Central memory CD4-positive, alpha-beta T cell (primary cell): ENCODE results near the gene LAMB3.

Source experiments
- DNase-seq: peaks from one replicate; pipeline ENCODE4 v3.0.0; 2022

The LAMB3 gene

DNA sequence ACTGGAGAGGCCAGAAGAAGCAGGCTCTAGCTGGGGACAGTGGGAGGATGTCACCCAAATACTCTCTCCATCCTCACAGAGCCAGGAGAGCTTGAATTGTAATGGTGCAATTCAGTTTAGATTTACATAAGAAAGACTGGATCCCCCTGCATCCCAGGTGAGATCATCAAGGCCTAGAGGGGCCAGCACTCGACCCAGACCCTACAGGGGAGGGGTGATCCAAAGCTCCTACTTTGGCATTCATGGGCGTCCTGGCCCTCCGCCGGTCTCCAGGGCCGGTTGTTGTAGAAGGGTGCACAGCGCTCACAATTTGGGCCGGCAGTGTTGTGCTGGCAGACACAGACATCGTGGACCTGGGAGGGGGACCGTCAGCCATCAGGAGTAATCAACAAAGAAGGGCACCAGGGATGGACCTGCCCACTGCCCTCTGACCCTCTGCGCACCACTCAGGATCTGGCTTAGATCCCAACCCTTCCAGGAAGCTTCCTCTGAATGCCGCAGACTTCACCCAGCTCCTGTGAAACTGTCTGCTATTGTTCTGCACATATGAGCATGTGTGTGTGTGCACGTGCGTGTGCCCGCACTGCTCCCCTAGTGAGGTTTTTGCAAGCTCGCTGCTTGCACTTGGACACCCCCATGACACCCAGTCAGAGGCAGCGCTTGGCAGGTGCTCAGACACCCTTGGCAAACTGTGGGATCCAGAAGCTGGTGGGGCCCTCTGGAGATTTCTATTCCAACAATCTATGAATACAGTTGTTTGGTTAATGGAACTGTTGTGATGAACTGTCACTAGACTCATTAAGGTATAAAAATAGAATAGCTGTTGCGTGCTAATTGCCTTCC lies 21.6 kb downstream of the LAMB3 start:
- no peak for DNase-seq

DNA sequence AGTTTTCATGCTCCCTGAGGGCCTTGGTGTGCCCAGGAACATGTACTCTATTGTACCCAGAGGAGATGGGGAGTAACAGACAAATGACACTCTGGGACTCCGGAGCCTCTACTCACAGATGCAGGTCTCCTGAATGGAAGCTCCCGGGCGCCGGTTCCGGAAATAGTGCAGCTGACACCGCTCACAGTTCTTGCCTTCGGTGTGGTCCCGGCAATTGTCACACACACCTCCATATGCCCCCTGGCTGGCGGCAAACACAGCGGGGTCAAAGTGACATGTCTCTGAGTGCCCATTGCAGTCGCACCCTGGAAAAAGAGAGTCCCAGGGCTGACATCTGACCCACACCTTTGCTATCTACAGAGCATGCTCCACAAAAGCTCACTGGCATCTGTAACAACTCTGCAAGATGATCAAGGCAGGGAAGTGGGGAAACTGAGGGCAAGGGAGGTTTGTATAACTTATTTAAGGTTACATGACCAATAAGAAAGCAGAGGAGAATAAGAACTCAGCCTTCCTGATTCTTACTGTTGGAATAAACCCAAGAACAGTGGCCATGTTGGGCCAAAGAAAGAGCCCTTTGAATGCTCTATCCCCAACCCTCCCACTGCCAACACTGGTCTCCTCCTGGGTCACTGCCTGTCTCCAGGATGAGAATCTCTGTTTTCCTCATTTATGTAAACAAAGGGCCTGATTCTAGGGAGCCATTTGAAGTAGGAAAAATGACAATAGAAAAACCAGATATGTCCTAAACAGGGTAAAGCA lies 22.4 kb downstream of the LAMB3 start:
- no peak for DNase-seq

DNA sequence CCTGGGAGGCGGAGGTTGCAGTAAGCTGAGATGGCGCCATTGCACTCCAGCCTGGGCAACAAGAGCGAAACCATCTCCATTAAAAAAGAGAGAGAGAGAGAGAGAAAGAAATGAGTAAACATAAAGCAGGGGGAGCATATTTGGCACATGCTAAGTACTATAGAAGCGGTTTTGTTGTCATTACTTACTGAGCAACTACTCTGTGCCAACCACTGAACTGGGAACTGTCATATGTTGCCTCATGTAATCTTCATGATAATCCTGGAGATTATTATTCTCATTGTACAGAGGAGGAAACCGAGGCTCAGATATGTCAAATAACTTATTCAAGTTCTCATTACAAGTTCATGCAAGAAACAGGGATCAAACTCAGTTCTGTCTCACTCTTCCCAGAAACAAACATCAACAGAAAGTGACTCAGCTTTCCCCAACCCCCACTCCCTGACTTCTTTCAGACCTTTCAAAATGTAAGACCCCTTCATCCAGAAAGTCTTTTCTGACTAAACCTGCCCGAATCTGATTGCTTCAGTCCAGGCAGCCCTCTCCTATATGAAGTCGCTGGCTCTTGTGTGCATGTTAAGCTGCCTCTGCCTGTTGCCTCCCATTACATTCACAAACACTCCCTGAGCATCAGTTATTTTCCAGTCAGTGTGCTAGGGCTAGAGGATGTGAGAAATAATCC lies 23.5 kb downstream of the LAMB3 start:
- DNase-seq = no peak

DNA sequence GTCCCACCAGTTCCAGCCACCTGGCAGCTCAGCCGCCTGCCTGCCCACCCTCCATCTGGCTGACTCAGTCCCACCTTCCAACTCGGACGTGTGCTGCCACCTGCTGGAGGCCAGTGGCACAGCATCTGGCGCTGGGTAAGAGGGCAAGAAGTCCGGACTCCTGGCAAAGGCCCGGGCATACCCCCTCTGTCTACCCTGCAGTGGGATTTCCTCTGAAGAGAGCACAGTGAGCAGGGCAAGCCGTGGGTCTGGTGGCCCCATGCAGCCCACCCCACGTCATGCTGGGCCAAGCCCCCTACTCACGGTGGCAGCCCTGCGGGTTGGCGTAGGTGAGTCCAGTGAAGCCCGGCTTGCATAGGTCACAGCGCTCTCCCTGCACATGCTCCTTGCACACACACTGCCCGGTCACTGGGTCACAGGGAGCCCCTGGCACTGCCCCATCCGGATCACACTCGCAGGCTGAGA lies 24.5 kb downstream of the LAMB3 start:
- DNase-seq = peak; percentile 55

DNA sequence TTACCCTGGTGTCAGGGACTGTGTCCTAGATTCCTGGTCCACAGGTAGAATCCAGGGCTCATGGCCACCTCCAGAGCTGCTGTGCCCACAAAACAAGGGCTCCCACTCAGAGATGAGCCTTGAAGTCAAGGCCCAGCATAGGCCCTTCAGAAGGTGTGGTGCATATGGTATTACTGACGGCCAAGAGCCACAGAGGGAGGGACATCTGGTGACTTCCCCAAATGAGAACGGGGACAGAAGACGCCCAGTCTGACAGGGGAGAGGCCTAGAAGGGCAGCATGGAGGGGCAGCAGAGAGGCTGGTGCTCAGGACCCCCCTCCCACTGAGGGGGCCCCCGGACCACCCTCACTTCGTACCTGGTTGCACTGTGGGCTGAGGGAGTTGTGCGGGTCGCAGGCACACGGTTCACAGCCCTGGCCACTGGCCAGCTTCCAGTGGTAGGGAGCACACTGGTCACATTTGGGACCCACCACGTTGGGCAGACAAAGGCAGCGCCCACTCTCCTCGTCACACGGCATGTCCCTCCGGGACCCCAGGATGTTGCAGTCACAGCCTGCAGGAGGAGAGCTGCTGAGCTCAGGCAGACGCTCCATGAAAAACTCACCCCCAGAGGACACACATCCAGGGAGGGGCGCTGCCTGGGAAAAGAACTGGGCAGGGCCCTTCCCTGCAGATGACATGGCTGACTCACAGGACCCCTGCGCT lies 25.0 kb downstream of the LAMB3 start:
- no peak for DNase-seq

DNA sequence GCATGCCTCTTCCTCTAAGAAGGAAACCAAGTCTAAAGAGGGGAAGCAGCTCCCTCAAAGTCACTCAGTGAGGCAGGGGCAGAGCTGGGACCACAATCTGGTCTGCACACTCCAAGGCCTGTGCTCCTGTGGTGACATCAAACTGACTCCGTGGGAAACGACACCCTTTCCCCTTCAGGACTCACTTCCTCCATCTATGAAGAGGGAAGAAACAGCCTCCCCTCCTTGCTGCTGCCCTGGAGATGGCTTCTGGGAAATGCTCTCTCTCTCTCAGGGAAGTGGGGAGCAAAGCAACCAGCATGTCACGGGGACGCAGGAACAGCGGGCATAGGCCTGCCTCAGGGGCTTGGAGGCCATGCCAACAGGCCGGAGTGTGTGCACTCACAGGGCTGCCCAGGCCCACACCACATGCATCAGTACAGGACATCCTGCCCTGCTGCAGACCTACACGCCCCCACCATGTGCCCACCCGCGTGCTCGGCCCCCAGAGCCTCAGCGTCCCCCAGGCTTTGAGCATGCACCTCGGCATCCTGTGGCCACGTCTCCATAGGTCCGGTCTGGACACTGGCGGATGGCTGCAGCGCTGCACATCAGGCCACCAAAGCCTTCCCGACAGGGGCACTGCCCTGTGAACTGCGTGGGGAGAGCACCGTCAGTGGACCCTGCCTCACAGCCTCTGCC lies 25.7 kb downstream of the LAMB3 start:
- DNase-seq = no peak

DNA sequence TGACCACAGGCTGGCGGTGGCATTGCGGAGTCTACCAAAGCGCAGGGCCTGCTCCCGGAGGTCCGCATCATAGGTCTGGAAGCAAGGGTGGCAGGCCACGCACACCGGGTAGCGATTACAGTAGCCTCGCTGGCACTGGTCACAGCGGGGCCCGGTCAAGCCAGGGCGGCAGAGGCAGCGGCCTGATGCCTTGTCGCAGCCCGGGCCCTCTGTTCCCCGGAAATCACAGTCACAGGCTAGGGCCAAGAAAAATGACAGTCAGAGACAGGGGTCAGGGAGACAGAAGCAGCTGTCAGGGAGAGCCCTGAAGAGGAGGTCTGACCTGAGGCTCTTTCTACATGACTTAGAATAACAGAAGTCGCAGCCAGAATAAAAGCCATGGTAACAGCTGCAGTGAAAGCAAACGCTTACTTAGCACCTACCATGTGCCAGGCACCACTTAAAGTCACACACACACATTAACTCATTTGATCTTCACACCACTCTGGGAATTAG lies 26.4 kb downstream of the LAMB3 start:
- no peak for DNase-seq

DNA sequence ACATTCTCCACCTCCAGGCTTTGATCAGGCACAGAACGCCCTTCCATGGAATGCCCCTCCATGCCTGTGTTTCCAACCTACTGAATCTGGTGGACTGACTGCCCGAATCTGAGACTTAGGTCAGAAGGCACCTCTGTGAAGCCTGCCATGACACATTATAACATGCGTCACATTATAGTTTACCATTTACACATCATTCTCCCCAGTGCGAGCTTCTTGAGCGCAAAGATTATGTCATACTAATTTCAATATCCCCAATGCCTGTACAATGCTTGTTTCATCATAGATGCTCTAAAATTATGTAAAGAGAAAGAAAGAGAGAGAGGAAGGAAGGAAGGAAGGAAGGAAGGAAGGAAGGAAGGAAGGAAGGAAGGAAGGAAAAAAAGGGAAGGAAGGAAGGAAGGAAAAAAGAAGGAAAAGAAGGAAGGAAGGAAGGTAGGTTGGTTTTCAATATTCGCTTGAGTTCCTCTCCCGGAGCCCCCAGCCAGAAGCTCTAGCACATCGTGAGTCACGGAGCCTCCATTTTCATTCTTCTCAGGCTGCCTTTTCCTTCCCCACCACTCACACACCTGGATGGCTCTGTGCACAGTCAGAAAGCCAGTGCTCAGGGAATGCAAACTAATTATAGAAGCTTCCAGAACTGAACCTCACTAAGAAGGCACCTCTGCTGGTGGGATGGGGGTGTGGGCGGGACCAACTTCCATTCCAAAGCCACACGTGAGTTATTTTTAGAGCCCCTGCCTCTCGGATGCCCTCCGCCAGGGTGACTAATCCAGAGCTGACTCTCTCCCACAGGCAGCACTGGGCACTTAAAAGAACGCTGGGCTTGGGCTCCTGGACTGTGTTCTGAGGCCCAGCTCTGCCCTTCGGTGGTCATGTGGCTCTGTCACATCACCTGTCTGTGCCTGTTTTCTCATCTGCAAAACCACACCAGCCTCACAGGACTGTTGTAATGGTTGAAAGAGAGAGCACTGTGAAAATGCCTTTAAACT lies 27.4 kb downstream of the LAMB3 start:
- DNase-seq = no peak

DNA sequence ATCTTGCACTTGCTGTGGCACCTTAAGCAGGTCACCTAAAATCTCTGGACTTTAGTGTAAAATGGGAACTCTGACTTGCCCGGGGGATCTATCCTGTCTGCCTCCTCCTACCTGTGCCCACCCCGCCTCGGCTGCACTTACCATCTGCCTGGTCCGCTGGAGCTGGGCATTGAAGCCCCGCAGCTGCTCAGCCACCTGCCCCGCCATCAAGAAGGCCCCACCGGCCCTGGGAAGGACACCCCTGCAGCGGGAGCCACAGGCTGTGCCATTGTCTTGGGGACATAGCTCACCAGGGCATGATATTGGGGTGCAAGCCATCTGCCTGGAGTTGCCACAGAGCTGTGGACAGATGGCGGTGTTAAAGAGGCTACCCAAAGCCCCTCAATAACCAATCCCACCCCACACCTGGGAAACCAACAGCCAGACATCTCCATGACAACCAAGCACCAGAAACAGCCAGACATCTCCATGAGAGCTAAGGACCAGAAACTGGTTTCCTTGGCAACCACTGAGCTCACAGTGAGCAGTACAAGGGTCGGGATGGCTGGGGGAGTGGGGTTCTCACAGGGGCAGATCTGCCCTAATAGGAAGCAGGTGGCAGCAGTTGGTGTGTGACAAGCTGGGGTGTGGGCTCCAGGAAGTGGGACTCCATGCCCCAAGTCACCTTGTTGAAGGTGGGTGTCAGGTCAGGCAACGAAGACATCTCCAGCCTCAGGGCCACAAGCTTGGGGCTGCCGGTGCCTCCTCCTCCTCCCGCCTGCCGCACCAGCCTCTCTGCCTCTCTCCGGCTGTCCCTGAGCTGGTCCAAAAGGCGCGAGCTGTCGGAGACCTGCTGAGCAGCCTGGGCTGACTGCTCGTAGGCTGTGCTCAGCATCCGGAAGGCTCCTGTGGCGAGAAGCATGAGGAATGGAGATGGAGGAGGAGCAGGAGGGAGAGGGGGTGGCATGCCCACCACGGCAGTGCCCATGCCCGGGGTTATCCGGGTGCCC lies 29.1 kb downstream of the LAMB3 start:
- DNase-seq = no peak

DNA sequence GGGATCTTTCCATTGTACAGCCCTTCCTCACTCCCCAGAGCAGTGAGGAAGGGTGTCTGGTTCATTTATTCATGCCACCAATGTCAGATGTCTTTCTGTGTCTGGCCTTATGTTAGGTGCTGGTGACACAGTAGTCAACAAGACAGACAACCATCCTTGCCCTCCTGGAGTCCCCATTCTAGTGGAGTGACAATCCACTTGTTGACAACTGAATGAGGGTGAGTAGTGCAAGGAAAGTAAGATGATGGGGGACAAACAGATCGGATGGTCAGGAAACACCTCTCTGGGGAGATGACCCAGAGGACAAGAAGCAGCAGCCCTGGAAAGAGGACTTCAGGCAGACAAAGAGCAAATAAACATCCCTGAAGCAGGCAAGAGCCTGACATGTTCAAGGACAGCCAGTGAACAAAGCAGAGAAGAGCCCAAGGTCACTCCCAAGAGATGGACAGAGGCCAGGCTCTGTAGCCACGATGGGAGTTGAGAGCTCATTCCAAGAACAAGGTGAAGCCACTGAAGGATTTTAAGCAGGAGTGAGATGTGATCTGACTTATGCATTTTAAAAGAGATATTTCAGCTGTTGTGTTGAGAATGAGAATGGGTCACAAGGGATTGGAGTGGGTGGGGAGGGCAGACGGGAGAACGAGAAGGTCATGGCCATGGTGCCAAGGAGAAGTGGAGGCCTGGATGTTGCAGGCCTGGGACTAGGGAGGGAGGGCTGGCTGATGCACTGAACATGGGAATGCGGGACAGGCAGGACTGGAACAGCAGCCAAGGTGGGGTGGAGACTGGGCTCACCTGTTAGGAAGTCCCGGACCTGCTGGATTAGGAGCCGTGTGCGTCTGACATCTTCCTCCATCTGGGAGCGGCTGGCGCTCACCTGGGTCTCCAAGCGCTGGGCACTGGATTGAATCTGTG lies 30.2 kb downstream of the LAMB3 start:
- DNase-seq = no peak

DNA sequence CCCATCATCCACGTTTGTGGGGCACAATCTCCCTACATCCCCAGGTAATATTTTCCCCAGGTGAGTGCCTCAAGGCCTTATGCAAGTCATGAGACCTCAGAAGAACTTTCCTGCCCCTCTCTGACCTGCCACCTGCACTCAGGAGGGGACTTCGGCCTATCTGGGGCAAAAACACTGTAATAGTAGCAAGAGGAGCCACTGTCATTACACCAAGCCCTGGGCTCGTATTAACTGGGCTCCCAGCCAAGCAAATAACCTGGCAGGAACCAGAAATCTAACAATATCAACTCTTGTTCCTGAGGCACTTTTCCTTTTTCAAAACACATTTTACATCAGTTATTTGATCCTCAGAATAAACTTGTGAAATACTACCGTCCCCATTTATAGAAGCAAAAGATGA lies 30.9 kb downstream of the LAMB3 start:
- DNase-seq = no peak

DNA sequence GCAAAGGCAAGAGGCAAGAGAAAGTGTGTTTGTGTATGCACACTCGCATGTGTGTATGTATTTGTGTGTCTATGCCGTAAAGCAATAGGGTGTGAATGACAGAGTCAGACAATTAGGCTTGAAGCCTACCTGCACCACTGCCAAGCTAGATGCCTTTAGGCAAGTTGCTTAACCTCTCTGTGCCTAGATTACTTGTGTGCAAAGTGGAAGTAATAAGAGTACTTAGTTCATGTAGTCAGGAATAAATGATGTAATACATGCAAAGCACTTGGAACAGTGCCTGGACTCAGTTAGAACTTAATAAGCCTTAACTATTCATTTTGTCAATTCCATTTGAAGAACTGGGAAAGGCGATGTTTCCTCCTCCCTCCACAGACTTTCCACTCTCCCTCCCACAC lies 31.7 kb downstream of the LAMB3 start:
- DNase-seq = no peak

DNA sequence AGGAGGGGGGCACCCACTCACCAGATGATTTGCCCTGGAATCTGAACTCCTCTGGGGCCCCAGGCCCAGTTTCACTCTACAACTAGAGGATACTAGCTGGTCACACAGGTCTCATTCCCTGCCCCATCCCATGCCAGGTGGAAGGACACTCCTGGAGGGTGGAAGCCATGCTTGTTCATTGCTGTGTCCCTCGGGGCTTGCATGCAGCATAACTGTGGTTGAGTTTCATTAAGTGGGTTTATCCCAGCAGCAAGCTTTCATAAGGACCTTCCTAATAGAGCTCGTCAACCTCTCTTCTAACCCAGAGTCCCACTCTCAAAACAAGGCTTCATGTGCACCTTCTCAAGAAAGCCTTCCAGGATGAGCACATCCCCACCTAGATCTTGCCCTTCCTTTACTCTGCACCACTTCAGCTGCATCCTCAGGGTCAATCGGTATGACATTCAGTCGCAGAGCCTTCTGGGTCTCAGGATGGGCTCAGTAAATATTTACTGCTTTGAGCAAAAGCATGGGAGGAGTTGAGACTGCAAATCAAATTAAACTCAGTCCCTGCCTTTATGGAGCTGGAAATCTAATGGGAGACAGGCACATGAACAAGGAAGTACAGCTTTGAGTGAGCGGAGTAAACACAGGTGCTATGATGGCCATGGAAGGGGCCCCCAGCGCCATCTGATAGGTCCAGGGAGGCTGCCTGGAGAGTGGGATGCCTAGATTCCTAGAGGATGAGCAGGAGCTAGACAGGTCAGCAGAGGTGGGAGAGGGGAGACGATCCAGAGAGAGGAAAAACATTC lies 32.3 kb downstream of the LAMB3 start:
- no peak for DNase-seq

DNA sequence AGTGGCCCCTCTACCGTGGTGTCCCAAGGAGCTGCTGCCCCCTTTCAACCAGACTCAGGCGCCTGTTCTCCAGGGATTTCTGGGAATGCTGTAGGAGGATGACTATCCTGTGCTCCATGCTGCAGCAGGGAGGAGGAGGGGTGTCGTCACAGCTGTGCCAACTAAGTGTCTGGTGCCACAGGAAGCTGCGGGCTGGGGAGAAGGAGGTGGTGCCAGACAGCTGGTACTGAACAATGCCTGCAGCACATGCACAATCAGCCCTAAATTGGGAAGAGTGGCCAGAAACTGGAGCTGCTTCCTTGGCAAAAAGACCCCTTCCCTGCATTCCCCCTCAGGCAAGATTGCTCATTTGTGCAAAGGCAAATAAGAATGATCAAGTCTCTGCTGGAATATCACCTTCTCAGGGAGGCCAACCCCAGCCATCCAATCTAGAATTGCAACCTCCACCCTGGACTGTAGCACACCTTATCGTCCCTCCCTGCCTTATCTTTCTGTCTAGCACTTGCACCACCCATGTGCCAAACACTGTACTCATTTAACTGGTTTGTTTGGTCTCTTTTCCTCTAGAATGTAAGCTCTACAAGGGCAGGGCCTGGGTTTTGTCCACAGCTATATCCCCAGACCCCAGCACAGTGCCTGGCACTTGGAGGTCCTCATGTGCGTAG lies 33.3 kb downstream of the LAMB3 start:
- no peak for DNase-seq

DNA sequence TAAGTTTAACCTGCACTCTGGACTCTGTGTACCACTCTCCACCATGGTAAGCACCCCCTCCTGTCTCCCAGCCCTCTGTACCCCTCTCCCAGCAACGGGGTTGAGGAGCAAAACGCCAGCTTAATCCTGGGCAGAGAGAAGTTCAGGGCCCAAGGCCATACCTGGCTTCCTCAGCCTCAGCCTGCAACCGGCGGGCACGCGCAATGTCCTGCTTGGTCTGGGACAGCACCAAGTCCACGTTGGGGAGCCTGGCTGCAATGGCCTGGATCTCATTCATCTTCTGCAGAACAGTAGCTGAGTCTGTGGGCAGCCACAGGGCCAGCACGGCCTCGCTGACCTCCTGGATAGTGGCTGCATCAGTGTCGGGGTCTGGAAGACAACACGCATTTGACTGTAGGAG lies 33.9 kb downstream of the LAMB3 start:
- no peak for DNase-seq

DNA sequence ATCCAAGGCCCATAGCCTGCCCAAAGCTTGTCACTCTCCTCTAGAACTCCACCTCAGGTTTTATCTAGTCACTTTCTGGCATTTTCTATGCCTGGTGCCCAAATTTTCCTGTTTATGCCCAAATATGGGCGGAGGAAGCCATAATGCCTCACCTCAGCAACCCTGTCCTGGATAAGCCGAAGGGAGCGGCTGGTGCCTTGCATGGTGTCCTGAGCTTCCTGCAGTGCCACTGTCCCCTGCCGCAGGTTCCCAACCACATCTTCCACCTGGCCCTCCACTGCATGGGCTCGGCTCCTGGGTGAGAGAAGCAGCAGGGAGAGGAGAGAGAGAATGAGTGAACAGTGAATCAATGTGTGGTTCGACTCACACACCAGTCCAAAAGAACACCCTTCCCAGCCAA lies 34.5 kb downstream of the LAMB3 start:
- DNase-seq = no peak
